HCT116 (cell line): Measurements from ENCODE around the gene ZSCAN9.

Experiments
- CEBPB ChIP-seq: IDR thresholded peaks from 2 replicates; pipeline ENCODE4 v1.6.1; 2012; ENCODE audit warnings: low read depth
- CTCF ChIP-seq, 3 experiments: fragments of 200-600 bp in 1 of 3; sonication (generic) in 1 of 3; IDR thresholded peaks in 2 of 3; conservative IDR thresholded peaks in 1 of 3; 2 replicates each; pipeline ENCODE4 v1.5.1; 2012 to 2017; ENCODE audit warnings: low read depth in 2 of 3, low read length in 2 of 3, antibody characterized with exemption in 1 of 3, borderline replicate concordance in 1 of 3, control low read depth in 1 of 3, mild to moderate bottlenecking in 1 of 3, mixed read lengths in 1 of 3, mixed run types in 1 of 3, moderate library complexity in 1 of 3; ENCODE audit not compliant: insufficient read depth in 1 of 3
- EZH2phosphoT487 ChIP-seq: fragments of 200-600 bp; IDR thresholded peaks from 2 replicates; pipeline ENCODE4 v1.6.1; 2018; ENCODE audit warnings: antibody characterized with exemption, borderline replicate concordance
- MAX ChIP-seq: IDR thresholded peaks from 2 replicates; pipeline ENCODE4 v1.6.1; 2012
- POLR2AphosphoS5 ChIP-seq: IDR thresholded peaks from 2 replicates; pipeline ENCODE4 v1.6.1; 2011; ENCODE audit warnings: mild to moderate bottlenecking, low read depth, low read length, moderate library complexity
- SIN3A ChIP-seq: IDR thresholded peaks from 2 replicates; pipeline ENCODE4 v1.6.1; 2012; ENCODE audit warnings: low read depth

- TF ChIP-seq EZH2phosphoT487 (no peak), POLR2AphosphoS5 (no peak), CTCF (IDR thresholded peaks at IDR 0.05 in 2 of 3, conservative IDR thresholded peaks at IDR 0.05 in 1 of 3; ENCODE audit: borderline replicate concordance in 1 of 3, insufficient read depth in 1 of 3, low read depth in 2 of 3, low read length in 2 of 3) (no peak), SIN3A (no peak), MAX (no peak), CEBPB (no peak)
These were observed 17.5 kb upstream of the ZSCAN9 start for GRCh38 chr6:28207510-28208110.
